ENCODE measurements around the gene STXBP5. TPM values are rescaled to one million over a fixed set of nuclear protein-coding genes. Genes with fewer than 3 reads are reported as not detected.

Gene STXBP5
- total and polyA plus RNA-seq, 9 of the 15 experiments (the other 6 are each of a cell fraction or from before 2014, with no cell fraction given): 23.3 to 172 (median 71.5) TPM

DNA sequence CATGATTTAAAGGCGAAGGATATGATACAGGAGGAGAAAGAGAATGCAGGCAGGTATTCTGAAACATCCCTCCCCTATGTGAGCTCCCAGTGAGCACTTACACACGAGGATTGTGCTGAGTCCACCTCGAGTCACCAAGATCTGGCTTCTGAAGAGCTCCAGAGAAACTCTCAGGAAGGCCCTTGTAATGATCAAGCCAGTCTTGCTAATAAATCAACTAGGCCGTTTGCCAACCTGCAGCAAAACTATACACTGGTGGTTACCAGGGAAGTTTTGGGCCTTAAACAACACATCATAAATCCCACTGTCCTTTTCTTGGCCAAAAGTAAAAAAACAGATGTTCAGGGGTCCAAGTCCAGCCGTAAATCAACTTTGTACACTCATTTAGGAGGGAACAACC is 79.2 kb downstream of the STXBP5 start:
- Histone ChIP-seq H3K9ac (ENCODE audit: insufficient read depth in 1 of 2, low read depth in 2 of 2, low read length in 2 of 2) (no peak overlapping the region), H3K27ac (ENCODE audit: extremely low read depth, low read depth, low read length) (no peak overlapping the region), H3K36me3 (ENCODE audit: control insufficient read depth, insufficient read depth, low read length) (peaks cover 96% of the 10 kb centered on the region), H3K9me1 (ENCODE audit: control insufficient read depth, insufficient read depth, low read length) (no peaks in the 10 kb centered on the region), H3K4me2 (ENCODE audit: insufficient read depth, low read length) (no peak overlapping the region), H3K79me2 (ENCODE audit: control insufficient read depth, insufficient read depth, low read length) (peaks cover 83% of the 10 kb centered on the region), H3K27me3 (ENCODE audit: control insufficient read depth in 2 of 2, insufficient read depth in 2 of 2, low read length in 2 of 2) (no peaks in the 10 kb centered on the region), H3K4me1 (replicated peaks in 1 of 2; ENCODE audit: control insufficient read depth in 2 of 2, insufficient read depth in 2 of 2, low read length in 2 of 2) (peaks cover 0 to 6% of the 10 kb centered on the region in 2 experiments; a peak in 2 of 5 replicates), H3K4me3 (no peak overlapping the region), H4K20me1 (replicated peaks; ENCODE audit: control insufficient read depth, insufficient read depth, low read length) (no peaks in the 10 kb centered on the region), H3K9me3 (replicated peaks; ENCODE audit: control insufficient read depth, insufficient read depth, low read depth, low read length) (no peaks in the 10 kb centered on the region), H2AFZ (ENCODE audit: low read depth, low read length) (no peak overlapping the region)
- WGBS (ENCODE audit: insufficient coverage, low coverage, missing lambda C conversion rate): 84% methylated on average over 5 of the region's 5 CpGs
- no peak for DNase-seq (ENCODE audit: extremely low read depth in 1 of 4, low spot score in 3 of 4)
- in situ Hi-C loops (cut with MboI) (no loop called here), intact Hi-C loops (cut with micrococcal nuclease) (no loop called here)
- FAIRE-seq: no peak
- TF ChIP-seq TCF3 (CRISPR knock-in tag; IDR thresholded peaks at IDR 0.05): no peak
- no peak for TF ChIP-seq ESRRB (CRISPR knock-in tag; IDR thresholded peaks at IDR 0.05; ENCODE audit: borderline replicate concordance)
- TF ChIP-seq, protein P1, sequence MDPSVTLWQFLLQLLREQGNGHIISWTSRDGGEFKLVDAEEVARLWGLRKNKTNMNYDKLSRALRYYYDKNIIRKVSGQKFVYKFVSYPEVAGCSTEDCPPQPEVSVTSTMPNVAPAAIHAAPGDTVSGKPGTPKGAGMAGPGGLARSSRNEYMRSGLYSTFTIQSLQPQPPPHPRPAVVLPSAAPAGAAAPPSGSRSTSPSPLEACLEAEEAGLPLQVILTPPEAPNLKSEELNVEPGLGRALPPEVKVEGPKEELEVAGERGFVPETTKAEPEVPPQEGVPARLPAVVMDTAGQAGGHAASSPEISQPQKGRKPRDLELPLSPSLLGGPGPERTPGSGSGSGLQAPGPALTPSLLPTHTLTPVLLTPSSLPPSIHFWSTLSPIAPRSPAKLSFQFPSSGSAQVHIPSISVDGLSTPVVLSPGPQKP (CRISPR knock-in tag; IDR thresholded peaks at IDR 0.05): no peak
- TF ChIP-seq ZNF780A (CRISPR knock-in tag; IDR thresholded peaks at IDR 0.05): no peak
- TF ChIP-seq ZNF324 (CRISPR knock-in tag; IDR thresholded peaks at IDR 0.05): no peak
- no peak for TF ChIP-seq SUPT5H (IDR thresholded peaks at IDR 0.05)
- no peak for TF ChIP-seq HOXB6 (CRISPR knock-in tag; IDR thresholded peaks at IDR 0.05; ENCODE audit: borderline replicate concordance)
- no peak for TF ChIP-seq POLR2A (conservative IDR thresholded peaks at IDR 0.05)
- no peak for TF ChIP-seq ZNF146 (CRISPR knock-in tag; IDR thresholded peaks at IDR 0.05; ENCODE audit: unreplicated experiment)
- TF ChIP-seq ZNF184 (CRISPR knock-in tag; IDR thresholded peaks at IDR 0.05): no peak
- TF ChIP-seq, protein P2, sequence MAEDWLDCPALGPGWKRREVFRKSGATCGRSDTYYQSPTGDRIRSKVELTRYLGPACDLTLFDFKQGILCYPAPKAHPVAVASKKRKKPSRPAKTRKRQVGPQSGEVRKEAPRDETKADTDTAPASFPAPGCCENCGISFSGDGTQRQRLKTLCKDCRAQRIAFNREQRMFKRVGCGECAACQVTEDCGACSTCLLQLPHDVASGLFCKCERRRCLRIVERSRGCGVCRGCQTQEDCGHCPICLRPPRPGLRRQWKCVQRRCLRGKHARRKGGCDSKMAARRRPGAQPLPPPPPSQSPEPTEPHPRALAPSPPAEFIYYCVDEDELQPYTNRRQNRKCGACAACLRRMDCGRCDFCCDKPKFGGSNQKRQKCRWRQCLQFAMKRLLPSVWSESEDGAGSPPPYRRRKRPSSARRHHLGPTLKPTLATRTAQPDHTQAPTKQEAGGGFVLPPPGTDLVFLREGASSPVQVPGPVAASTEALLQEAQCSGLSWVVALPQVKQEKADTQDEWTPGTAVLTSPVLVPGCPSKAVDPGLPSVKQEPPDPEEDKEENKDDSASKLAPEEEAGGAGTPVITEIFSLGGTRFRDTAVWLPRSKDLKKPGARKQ (CRISPR knock-in tag; IDR thresholded peaks at IDR 0.05): no peak
- no peak for TF ChIP-seq CBX1 (IDR thresholded peaks at IDR 0.05; ENCODE audit: low read depth)
- ChIA-PET CTCF (ENCODE audit: low intra/inter-chr PET ratio) (no interaction called here), POLR2A (interaction anchor here (1.6 kb wide), 1 partner anchor 11 kb away, joined by 7 read pairs; no protein-coding TSS in a partner anchor)
- ATAC-seq: no peak
- no TSS peak for BruUV-seq (replicated peaks)

Measured in K562 (cell line).